GM19468 (cell line): ENCODE measurements around the gene KANK3.
"Not testable (repeated sequence)": the region's sequence is repeated elsewhere in the genome, so short reads cannot be mapped to it uniquely, and the experiment has no call there.

Experiments
- ATAC-seq: cut with Tn5 transposase; IDR thresholded peaks from one replicate; pipeline ENCODE4 v1.9.1; 2021; ENCODE audit warnings: mild to moderate bottlenecking, moderate library complexity, moderate number of reproducible peaks; ENCODE audit not compliant: unreplicated experiment; ENCODE audit errors: extremely low read depth

KANK3 gene

DNA sequence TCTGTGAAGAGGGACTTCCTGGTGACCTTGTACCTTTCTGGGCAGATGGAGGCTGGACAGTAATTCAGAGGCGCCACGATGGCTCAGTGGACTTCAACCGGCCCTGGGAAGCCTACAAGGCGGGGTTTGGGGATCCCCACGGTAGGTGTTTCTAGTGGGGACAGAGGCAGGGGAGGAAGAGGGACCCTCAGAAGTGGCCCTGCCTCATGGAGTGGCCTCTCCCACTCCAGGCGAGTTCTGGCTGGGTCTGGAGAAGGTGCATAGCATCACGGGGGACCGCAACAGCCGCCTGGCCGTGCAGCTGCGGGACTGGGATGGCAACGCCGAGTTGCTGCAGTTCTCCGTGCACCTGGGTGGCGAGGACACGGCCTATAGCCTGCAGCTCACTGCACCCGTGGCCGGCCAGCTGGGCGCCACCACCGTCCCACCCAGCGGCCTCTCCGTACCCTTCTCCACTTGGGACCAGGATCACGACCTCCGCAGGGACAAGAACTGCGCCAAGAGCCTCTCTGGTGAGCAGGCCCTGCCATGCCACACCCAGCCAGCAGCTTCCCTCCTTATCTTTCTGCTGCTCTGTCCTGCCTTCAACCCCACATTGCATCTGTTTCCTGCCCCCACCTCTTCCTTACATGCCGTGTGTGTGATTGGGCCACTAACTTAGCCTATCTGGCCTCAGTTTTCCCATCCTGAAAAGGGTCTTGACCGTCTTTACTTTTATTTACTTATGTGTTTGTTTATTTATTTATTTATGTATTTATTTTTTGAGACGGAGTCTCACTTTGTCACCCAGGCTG is 28.1 kb upstream of the KANK3 start:
- no peak for ATAC-seq

- no peak for ATAC-seq
Observed at GRCh38 chr19:8370176-8371010, 27.3 kb upstream of the KANK3 start.

GRCh38 chr19:8367327-8368001 is 24.4 kb upstream of the KANK3 start:
- ATAC-seq: no peak

DNA sequence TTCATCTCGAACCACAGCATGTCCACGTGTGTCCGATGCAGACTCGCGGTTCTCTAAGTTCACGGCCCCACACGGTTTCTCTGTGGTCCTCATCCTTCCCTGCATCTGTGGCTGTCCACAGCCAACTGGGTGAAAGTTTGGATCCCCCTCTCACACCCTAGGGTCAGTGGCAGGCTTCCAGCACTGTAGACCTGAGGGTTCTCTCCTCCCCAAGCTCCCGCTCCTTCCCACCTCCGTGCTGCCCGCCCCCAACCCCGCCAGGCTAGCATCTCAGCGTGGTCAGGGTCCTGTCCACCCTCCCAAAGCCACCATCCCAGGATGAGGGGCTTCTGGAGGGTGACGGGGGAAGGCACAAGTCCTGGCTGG is 23.9 kb upstream of the KANK3 start:
- no peak for ATAC-seq

DNA sequence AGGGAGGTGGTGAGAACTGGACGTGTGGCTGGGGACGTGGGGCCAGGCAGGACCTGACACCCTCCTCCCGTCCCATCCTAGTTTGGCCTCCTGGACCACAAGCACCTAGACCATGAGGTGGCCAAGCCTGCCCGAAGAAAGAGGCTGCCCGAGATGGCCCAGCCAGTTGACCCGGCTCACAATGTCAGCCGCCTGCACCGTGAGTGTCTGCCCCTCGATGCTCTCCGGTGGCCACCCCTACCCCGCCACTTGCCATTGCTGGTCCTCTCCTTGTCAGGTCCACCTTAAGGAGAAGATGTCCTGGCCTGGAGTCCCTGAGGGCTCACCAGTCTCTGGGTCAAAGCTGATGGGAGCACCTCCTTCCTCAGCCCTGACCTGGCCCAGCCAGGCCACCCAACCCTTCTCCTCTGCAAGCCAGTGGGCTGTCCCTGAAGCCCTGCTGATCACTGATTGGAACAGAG is 23.1 kb upstream of the KANK3 start:
- no peak for ATAC-seq

GRCh38 chr19:8363803-8364771 is 21.0 kb upstream of the KANK3 start, which contains the start of gene ANGPTL4:
Gene ANGPTL4 (plus strand): TSS chr19:8364155. CDS start chr19:8364322, 167 bp downstream.
- ATAC-seq: no peak

DNA sequence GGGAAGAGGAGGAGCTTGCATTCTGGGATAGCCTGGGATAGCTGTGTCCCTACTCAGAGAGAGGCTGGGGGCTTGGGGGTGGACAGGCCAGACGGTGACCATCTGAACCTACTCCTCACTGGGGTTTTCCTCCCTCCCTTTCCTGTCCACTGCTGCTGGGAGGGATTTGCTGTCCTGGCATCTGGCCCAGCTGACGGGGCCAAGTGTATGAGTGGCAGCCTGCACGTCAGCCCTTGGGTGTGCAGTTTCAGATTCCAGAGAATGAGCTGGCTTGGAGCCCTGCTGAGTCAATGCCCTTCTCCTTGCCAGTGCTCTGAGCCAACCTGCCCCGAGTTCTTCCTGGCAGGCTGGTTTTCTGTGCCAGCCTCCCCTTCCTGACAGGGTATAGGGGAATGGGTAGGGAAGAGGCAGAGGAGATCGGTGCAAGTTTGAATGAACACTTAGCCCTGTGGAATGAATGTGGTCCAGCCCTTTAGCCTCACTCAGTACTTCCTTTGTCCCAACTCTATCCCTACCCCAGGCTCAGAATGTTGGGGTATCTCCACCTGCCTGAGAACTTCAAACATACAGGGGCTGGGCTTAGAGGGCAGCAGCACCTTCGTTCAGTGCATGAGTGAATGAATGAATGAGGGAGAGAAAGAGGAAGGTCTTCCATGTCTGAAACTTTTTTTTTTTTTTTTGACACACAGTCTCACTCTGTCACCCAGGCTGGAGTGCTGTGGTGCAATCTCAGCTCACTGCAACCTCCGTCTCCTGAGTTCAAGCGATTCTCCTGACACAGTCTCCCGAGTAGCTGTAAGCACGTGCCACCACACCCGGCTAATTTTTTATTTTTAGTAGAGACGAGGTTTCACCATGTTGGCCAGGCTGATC is 19.1 kb upstream of the KANK3 start:
- no peak for ATAC-seq

DNA sequence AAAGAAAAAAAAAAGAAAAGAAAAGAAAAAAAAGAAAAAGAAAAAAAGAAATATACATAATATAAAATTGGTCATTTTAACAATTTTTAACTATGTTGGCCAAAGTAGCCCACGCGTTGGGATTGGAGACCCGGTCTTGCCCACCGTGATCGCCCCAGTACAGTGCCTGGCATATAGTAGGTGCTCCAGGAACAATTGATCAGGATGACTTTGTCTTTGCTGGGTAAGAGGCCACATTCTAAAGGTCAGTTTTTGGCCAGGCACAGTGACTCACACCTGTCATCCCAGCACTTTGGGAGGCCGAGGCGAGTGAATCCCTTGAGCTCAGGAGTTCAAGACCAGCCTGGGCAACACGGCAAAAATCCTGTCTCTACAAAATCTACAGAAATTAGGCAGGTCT is 17.1 kb upstream of the KANK3 start:
- no peak for ATAC-seq

DNA sequence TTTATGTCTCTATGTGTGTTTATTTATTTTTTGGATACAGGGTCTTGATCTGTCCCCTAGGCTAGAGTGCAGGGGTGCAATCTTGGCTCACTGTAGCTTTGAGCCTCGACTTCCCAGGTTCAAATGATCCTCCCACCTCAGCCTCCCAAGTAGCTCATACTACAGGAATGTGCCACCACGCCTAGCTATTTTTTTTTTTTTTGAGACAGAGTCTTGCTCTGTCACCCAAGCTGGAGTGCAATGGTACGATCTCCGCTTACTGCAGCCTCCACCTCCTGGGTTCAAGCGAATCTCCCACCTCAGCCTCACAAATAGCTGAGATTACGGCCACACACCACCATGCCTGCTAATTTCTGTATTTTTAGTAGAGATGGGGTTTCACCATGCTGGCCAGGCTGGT is 15.9 kb upstream of the KANK3 start:
- no peak for ATAC-seq

GRCh38 chr19:8357007-8357521 is 14.0 kb upstream of the KANK3 start:
- ATAC-seq: no peak

DNA sequence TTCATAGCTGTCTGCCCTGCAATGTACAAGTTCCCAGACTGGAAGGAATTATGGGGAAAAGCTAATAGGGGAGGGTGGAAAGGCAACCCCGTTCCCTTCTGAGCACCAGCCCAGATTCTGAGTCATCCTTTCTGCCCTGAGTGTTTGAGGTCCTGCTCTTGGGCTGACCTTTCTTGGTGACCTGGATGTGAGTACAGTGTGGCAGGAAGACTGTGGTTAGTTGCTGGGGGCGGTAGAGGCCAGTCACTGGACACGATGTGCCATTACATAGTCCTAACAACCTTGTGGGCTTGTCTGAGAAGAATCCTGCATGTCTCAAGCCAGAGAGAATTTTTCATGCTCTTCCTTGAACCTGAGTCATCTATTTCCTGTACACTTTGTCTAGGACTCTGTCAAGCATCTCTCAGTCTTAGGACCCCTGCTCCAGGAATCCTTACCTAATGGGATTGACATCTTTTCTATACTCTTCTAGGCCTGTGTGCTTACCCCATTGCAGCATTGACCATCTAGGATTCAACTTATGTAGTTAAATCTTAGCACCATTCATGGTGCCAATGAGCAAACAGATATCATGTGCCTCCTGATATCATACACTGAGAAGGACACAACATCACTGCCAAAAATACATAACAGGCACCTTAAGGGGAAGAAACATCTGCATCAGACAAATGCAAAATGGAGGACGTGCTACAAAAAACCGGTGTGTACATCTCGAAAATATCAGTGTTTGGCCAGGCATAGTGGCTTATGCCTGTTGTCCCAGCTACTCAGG is 12.8 kb upstream of the KANK3 start:
- ATAC-seq: no peak

DNA sequence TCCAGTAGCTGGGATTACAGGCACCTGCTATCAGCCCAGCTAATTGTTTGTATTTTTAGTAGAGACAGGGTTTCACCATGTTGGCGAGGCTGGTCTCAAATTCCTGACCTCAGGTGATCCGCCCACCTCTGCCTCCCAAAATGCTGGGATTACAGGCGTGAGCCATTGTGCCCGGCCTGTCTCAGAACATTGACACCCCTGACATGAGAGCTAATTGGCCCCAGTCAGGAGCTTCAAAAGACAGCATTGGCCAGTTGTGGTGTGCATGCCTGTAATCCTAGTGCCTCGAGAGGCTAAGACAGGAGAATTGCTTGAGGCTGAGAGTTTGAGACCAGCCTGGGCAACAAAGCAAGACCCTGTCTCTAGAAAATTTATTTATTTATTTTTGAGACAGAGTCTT is 9.8 kb upstream of the KANK3 start:
- not testable (repeated sequence) for ATAC-seq

DNA sequence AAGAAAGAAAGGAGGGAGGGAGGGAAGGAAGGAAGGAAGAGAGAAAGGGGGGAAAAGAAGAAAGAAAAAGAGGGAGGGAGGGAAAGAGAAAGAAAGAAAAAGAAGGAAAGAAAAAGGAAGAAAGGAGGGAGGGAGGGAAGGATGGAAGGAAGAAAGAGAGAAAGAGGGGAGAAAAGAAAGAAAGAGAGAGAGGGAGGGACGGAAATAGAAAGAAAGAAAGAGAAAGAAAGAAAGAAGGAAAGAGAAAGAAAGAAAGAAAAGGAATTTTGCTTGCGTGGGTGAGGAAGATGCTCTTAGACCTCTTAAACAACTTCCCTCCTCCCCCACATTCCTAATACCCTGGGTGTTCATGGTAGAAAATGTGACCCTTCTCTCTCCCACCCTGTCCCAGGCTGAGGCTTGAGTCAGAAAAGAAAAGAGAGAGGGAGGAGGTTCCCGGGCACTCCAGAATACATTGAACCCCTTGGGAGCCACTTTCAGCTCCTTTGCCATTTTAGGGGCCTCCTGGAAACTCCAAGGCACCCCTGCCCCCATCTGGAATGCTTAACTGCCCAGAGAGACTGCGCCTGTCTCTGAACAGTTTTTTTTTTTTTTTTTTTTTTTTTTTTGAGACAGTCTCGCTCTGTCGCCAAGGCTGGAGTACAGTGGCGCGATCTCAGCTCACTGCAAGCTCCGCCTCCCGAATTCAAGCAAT is 9.2 kb upstream of the KANK3 start:
- ATAC-seq: no peak

GRCh38 chr19:8349629-8350372 is 6.7 kb upstream of the KANK3 start:
- not testable (repeated sequence) for ATAC-seq

DNA sequence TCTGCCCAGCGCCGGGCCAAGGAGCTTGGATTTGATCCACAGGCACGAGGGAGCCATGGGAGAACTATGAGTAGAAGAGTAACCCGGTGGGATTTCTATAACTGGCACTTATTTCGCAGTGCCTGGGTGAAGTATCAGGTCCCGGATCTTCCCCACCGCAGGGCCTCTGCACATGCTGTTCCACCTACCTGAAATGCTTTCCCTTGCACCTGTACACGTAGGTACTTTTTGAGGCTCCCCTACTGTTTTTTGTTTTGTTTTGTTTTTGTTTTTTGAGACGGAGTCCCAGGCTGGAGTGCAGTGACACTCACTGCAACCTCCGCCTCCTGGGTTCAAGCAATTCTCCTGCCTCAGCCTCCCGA is 402 bp upstream of the KANK3 start:
- no peak for ATAC-seq

DNA sequence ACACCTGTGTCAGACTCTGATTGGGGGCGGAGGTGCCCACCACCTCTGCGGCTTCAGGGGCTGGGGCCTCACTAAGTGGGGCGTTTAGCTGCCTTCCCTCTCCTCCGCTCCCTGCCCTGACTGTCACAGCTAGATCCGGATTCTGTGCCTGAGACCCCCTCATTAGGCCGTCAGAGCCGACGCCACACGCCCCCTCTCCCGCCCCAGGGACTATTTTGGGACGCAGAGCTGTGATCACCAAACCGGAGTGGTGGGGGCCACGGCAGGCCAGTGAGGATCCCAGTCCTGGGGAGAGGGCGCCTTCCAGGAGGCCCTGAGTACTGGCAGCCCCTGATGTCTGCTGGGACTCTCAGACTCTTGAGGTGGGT is 762 bp downstream of the KANK3 start:
- no peak for ATAC-seq

DNA sequence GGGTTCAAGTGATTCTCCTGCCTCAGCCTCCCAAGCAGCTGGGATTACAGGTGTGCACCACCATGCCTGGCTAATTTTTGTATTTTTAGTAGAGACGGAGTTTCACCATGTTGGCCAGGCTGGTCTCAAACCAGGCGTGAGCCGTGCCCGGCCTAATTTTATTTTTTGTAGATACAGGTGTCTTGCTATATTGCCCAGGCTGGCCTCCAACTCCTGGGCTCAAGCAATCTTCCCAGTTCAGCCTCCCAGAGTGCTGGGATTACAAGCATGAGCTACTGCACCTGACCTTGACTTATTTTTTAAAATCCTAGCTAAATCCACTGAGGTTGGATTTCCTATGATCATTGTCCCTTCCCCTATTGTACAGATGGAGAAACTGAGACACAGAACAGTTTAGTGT is 1.6 kb downstream of the KANK3 start:
- ATAC-seq: not testable (repeated sequence)
